OCI-LY1 (cell line): ENCODE results near the gene KRTAP1-5.
"Not testable (repeated sequence)": the region's sequence is repeated elsewhere in the genome, so short reads cannot be mapped to it uniquely, and the experiment has no call there.

Source experiments
- H2AFZ ChIP-seq: fragments of 200-600 bp; sonication (generic), shearing (Covaris generic); 2 replicates; pipeline ENCODE4 v1.6.0; 2014; ENCODE audit warnings: antibody characterized with exemption, mild to moderate bottlenecking, low read length
- H3F3A ChIP-seq: fragments of 200-600 bp; sonication (generic), shearing (Covaris generic); 2 replicates; pipeline ENCODE4 v1.6.0; 2014; ENCODE audit warnings: mild to moderate bottlenecking, antibody characterized with exemption, low read length, moderate library complexity; ENCODE audit not compliant: insufficient read depth
- H3K27ac ChIP-seq: fragments of 200-600 bp; sonication (generic); 2 replicates; pipeline ENCODE4 v1.5.1; 2014; ENCODE audit warnings: low read length, mixed run types, mild to moderate bottlenecking, low read depth; ENCODE audit not compliant: poor library complexity, severe bottlenecking
- H3K27me3 ChIP-seq: fragments of 200-600 bp; sonication (generic); 2 replicates; pipeline ENCODE4 v1.6.0; 2014; ENCODE audit warnings: antibody characterized with exemption, mild to moderate bottlenecking, low read length, moderate library complexity; ENCODE audit not compliant: insufficient read depth
- H3K36me3 ChIP-seq: fragments of 200-600 bp; sonication (generic); 2 replicates; pipeline ENCODE4 v1.6.1; 2014; ENCODE audit warnings: mild to moderate bottlenecking, antibody characterized with exemption, low read length, moderate library complexity, mixed read lengths; ENCODE audit not compliant: insufficient read depth
- H3K4me1 ChIP-seq: fragments of 200-600 bp; sonication (generic); 2 replicates; pipeline ENCODE4 v1.5.1; 2014; ENCODE audit warnings: mild to moderate bottlenecking, low read length, moderate library complexity; ENCODE audit not compliant: insufficient read depth, severe bottlenecking
- H3K4me2 ChIP-seq: fragments of 200-600 bp; sonication (generic), shearing (Covaris generic); 2 replicates; pipeline ENCODE4 v1.6.1; 2014; ENCODE audit warnings: low read length
- H3K4me3 ChIP-seq: fragments of 200-600 bp; sonication (generic); 2 replicates; pipeline ENCODE4 v1.5.1; 2014; ENCODE audit warnings: low read length, low read depth, mild to moderate bottlenecking, mixed read lengths; ENCODE audit not compliant: poor library complexity, severe bottlenecking
- H3K79me2 ChIP-seq: fragments of 200-600 bp; shearing (Covaris generic); 2 replicates; pipeline ENCODE4 v1.6.1; 2016; ENCODE audit warnings: mixed run types, low read length, mixed read lengths; ENCODE audit not compliant: insufficient read depth
- H3K9ac ChIP-seq: fragments of 200-600 bp; sonication (generic), shearing (Covaris generic); 2 replicates; pipeline ENCODE4 v1.6.1; 2014; ENCODE audit warnings: mild to moderate bottlenecking, low read length, mixed read lengths
- H3K9me2 ChIP-seq: fragments of 200-600 bp; sonication (generic), shearing (Covaris generic); 2 replicates; pipeline ENCODE4 v1.6.1; 2014; ENCODE audit warnings: low read depth, mild to moderate bottlenecking, low read length, mixed read lengths
- H3K9me3 ChIP-seq: fragments of 200-600 bp; shearing (Covaris generic); 2 replicates; pipeline ENCODE4 v1.6.1; 2014; ENCODE audit warnings: low read length, mixed read lengths
- H4K20me1 ChIP-seq: fragments of 200-600 bp; sonication (generic), shearing (Covaris generic); 2 replicates; pipeline ENCODE4 v1.6.0; 2016; ENCODE audit warnings: mild to moderate bottlenecking, low read length; ENCODE audit not compliant: insufficient read depth
- CTCF ChIP-seq: fragments of 200-600 bp; sonication (generic), shearing (Covaris generic); IDR thresholded peaks from 2 replicates; pipeline ENCODE4 v1.5.1; 2017; ENCODE audit warnings: mild to moderate bottlenecking, antibody characterized with exemption, low read length, moderate library complexity, mixed read lengths
- EZH2 ChIP-seq: fragments of 200-600 bp; sonication (generic), shearing (Covaris generic); IDR thresholded peaks from 2 replicates; pipeline ENCODE4 v1.8.0; 2017; ENCODE audit warnings: borderline replicate concordance, mixed run types, mild to moderate bottlenecking, antibody characterized with exemption, low read length, moderate library complexity, mixed read lengths

Gene KRTAP1-5

GRCh38 chr17:41002814-41003213 is 24.2 kb downstream of the KRTAP1-5 start:
- H3K79me2 ChIP-seq, result no peaks in the 10 kb centered on the region
- H3K9me3 ChIP-seq, result no peaks in the 10 kb centered on the region
- no peak overlapping the region for H3K27ac ChIP-seq
- H3K9ac ChIP-seq, result no peak overlapping the region
- H3K27me3 ChIP-seq, result no peaks in the 10 kb centered on the region; the same call in 1 of the 2 replicates
- no peaks in the 10 kb centered on the region for H4K20me1 ChIP-seq
- no peaks in the 10 kb centered on the region for H3F3A ChIP-seq
- no peak overlapping the region for H3K4me3 ChIP-seq
- no peak overlapping the region for H2AFZ ChIP-seq
- no peaks in the 10 kb centered on the region for H3K4me1 ChIP-seq
- TF ChIP-seq EZH2 (no peak), CTCF (no peak)
- H3K36me3 ChIP-seq, result no peaks in the 10 kb centered on the region
- H3K9me2 ChIP-seq, result no peaks in the 10 kb centered on the region
- no peak overlapping the region for H3K4me2 ChIP-seq

- no peak overlapping the region for H3K4me3 ChIP-seq
- no peak overlapping the region for H2AFZ ChIP-seq
- no peaks in the 10 kb centered on the region for H3K79me2 ChIP-seq
- H3K27me3 ChIP-seq, result no peaks in the 10 kb centered on the region; the same call in 1 of the 2 replicates
- H3K9me3 ChIP-seq, result no peaks in the 10 kb centered on the region
- H4K20me1 ChIP-seq, result no peaks in the 10 kb centered on the region
- H3K4me2 ChIP-seq, result no peak overlapping the region
- TF ChIP-seq EZH2 (no peak), CTCF (no peak)
- no peaks in the 10 kb centered on the region for H3F3A ChIP-seq
- no peaks in the 10 kb centered on the region for H3K9me2 ChIP-seq
- H3K9ac ChIP-seq, result no peak overlapping the region
- H3K4me1 ChIP-seq, result no peaks in the 10 kb centered on the region
- H3K27ac ChIP-seq, result no peak overlapping the region
- H3K36me3 ChIP-seq, result no peaks in the 10 kb centered on the region
Measured at GRCh38 chr17:41001795-41002194, 25.2 kb downstream of the KRTAP1-5 start.

- H3K27ac ChIP-seq, H4K20me1 ChIP-seq, H2AFZ ChIP-seq, H3K4me3 ChIP-seq, H3K4me1 ChIP-seq, H3K9me3 ChIP-seq, H3K9ac ChIP-seq, H3K9me2 ChIP-seq, H3K36me3 ChIP-seq, H3K27me3 ChIP-seq, H3F3A ChIP-seq, H3K79me2 ChIP-seq, H3K4me2 ChIP-seq: not testable (repeated sequence)
Measured at GRCh38 chr17:40999563-40999962, 27.4 kb downstream of the KRTAP1-5 start, which contains the start of gene KRTAP3-2. Gene KRTAP3-2 (minus strand): TSS chr17:40999906. CDS start chr17:40999853, 53 bp downstream.

GRCh38 chr17:40997361-40997760 is 29.6 kb downstream of the KRTAP1-5 start:
- H3F3A ChIP-seq, result no peaks in the 10 kb centered on the region
- H3K4me2 ChIP-seq, result no peak overlapping the region
- no peaks in the 10 kb centered on the region for H3K79me2 ChIP-seq
- TF ChIP-seq CTCF, result no peak
- TF ChIP-seq EZH2, result no peak
- H4K20me1 ChIP-seq, result no peaks in the 10 kb centered on the region
- H3K4me3 ChIP-seq, result no peak overlapping the region
- H3K9ac ChIP-seq, result no peak overlapping the region
- H2AFZ ChIP-seq, result no peak overlapping the region
- H3K27ac ChIP-seq, result no peak overlapping the region
- H3K27me3 ChIP-seq, result no peaks in the 10 kb centered on the region
- H3K4me1 ChIP-seq, result no peaks in the 10 kb centered on the region
- H3K9me2 ChIP-seq, result no peaks in the 10 kb centered on the region
- H3K9me3 ChIP-seq, result no peaks in the 10 kb centered on the region
- no peaks in the 10 kb centered on the region for H3K36me3 ChIP-seq
